Stimulated activated CD4-positive, alpha-beta T cell treated with anti-CD3 and anti-CD28 coated beads, Interleukin-4, amount 100 ng/mL, for 48 hours (primary cell): ENCODE measurements around the gene OXCT2.

Experiments
- DNase-seq, 2 donors: peaks; one replicate each; pipeline ENCODE4 v3.0.0-alpha.2; 2020; ENCODE audit warnings: low read depth in 2 of 2

OXCT2 gene

GRCh38 chr1:39733161-39733560, 38.0 kb downstream of the OXCT2 start:
- DNase-seq: no peak

DNA sequence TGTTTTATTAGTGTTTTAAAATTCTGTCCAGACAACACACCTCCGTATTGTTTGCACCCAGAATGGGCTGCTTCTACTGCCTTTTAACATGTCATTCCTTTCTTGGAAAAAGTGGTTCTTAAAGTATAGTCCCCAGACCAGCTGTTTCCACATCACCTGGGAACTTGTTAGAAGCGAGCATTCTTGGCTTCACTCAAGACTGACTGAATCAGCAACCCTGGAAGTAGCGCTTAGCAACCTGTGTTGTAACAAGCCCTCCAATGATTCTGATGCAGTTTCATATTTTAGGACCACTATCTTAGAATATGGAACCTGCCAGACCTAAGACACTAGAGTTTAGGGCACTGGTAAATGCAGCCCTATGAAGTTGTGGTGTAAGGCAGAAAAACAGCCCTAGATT, 38.4 kb downstream of the OXCT2 start:
- DNase-seq: no peak

GRCh38 chr1:39729842-39730241, 41.3 kb downstream of the OXCT2 start:
- DNase-seq: no peak

DNA sequence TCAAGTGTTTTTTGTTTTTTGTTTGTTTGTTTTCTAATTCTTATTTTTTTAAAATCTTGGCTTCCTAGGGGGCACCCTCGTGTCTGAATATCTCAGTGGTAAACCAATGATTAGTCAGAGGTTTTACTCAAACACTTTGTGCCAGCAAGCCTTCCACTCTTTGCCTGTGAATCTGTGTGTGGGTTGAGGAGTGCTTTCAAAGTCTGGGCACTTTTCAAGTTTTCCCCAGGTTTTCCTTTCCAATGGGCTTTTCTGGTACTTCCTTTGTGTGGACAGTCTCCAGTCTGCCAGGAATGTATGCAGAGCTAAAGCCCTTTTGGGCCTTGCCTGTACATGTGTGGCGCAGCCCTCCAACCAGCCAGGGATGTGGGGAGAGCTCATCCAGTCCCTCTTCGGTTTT, 42.1 kb downstream of the OXCT2 start:
- DNase-seq: no peak

GRCh38 chr1:39727932-39728317, 43.2 kb downstream of the OXCT2 start:
- no peak for DNase-seq

DNA sequence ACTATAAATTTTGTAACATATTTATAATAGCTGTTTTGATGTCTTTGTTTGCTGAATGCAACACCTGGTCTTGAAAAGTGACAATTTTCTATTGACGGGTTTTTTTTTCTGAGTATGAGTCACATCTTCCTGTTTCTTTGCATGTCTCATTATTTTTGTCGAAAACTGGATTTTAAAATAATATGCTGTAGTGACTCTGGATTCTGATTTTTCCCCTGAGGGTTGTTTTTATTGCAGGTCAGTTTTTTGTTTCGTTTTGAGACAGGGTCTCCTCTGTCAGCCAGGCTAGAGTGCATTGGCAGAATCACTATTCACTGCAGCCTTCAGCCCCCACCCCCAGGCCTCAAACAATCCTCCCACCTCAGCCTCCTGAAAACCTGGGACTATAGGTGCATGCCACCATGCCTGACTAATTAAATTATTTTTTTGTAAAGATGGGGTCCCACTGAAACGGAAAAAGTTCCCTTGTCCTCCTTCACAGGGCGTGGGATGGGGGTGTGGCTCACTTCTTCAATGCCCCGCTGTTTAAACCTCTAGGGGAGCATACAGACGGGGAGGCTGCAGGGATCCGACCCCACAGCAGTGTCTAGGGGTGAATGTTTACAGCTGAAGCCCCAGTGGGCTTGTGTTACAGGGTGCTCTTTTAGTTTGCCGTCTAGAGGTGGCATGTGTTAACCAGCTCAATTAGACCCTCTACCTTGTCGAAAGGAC, 43.8 kb downstream of the OXCT2 start:
- no peak for DNase-seq

DNA sequence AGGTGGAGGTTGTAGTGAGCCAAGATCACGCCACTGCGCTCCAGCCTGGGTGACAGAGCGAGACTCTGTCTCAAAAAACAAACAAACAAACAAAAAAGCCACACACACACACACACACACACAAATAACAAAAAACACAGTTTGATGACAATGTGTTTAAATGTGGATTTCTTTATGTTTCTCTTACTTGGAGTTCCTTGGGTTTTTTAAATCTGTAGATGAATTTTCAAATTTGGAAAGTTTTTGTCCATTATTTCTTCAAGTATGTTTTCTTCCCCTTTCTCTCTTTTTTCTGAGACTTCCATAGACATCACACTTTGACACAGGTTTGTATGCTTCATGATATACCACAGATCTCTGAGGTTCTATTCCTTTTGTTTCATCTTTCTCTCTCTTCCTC, 44.5 kb downstream of the OXCT2 start:
- no peak for DNase-seq

DNA sequence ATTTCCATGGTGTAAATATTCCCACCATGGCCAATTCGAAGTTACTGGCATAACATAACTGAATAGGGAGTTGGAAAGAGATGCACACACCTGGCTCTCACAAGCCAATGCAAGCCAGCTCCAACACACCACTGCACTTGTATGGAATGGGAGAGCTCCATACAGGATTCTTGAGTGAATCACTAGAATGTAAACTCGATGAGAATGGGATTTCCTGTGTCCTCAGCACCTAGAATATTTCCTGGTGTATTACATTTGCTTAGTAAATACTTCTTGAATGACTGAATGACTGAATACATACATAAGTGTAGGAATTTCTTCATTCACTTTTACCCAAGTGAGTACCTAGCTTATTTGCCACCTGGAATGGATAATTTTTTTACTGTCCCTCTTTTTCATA, 48.7 kb downstream of the OXCT2 start:
- no peak for DNase-seq

DNA sequence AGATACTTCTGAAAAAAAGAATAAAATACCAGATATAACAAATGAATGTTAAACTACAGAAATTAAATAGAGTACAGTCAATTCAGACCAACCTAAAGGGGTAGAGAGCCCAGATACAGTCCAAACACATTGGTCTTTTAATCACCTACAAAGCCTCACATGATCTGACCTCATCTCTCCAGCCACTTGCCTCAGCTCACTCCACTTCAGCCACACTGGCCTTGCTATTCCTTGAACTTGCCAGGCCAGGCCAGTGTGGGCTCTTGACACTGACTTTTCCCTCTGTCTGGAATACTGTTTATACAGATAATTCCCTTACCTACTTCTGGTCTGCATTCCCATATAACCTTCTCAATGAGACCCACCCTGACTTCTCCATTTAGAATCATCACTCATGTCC, 49.5 kb downstream of the OXCT2 start:
- DNase-seq: no peak

DNA sequence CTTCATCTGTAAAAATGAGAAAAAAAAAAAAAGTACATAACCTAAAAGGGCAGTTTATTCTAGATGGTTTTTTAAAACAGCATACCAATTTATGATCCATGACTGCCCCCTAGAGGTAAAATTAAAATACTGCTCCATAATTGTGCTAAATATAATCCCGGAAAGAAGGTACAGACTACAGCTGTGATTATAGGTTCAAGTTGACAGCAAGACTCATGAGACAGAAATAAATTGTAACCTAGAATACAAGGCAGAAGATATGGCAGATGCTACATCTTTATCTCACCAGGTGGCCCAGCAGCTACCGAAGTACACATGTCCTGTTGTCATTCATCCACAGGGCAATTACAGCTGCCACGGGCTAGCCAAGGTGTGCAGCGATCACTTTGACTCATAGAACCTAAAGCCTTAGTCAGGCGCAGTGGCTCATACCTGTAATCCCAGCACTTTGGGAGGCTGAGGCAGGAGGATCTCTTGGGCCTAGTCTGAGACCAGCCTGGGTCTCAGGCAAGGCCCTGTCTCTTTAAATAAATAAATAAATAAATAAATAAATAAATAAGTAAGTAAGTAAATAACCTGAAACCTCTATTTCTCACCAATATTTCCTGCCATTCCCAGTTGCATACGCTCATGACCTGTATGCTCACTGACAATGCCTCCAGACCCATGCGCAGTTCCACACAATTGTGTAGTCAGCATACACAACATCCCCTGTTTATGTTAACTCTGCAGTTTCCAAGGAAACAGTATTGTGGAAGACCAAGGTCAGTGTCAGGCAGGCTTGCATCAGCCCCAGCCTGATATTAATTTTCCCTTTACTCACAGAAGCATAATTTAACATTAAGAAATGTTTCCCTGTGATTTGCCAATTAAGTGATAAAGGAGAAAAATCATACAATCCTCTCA, 50.8 kb downstream of the OXCT2 start:
- no peak for DNase-seq
